MCF 10A (cell line): Measurements from ENCODE around the gene GPATCH1. TPM values are rescaled to one million over a fixed set of nuclear protein-coding genes. Genes with fewer than 3 reads are reported as not detected.

Experiments
- BruUV-seq: library from RNA; stranded (reverse); fragments of 400-500 nt; replicated peaks from 2 replicates; lab custom pipeline; 2021; lab: Mats Ljungman, UMichigan
- CTCF ChIA-PET: fragments of 300-600 bp; sonication (Branson Sonifier 250); formaldehyde crosslinking; extraction: SDS; loops from one replicate; lab custom pipeline; 2021; ENCODE audit warnings: antibody characterized with exemption, inconsistent platforms; lab: Yijun Ruan, JAX
- POLR2A ChIA-PET: fragments of 300-600, 350-650 bp; sonication (Branson Sonifier 250); formaldehyde crosslinking; extraction: SDS; loops from one replicate; lab custom pipeline; 2020; ENCODE audit warnings: antibody characterized with exemption, inconsistent platforms; lab: Yijun Ruan, JAX
- DNase-seq: peaks from one replicate; pipeline ENCODE4 v3.0.0-alpha.2; 2018; ENCODE audit not compliant: unreplicated experiment
- H3K27ac Mint-ChIP-seq: one replicate; pipeline ENCODE4 v1.8.0; 2022; ENCODE audit warnings: mild to moderate bottlenecking, low read depth, mixed read lengths; ENCODE audit not compliant: unreplicated experiment
- H3K27me3 Mint-ChIP-seq: one replicate; pipeline ENCODE4 v1.8.0; 2022; ENCODE audit warnings: mixed read lengths; ENCODE audit not compliant: insufficient read depth, unreplicated experiment
- H3K36me3 Mint-ChIP-seq: one replicate; pipeline ENCODE4 v1.8.0; 2022; ENCODE audit warnings: mild to moderate bottlenecking, moderate library complexity, mixed read lengths; ENCODE audit not compliant: insufficient read depth, unreplicated experiment
- H3K4me1 Mint-ChIP-seq: one replicate; pipeline ENCODE4 v1.8.0; 2022; ENCODE audit warnings: mixed read lengths; ENCODE audit not compliant: insufficient read depth, unreplicated experiment
- H3K4me3 Mint-ChIP-seq: one replicate; pipeline ENCODE4 v1.8.0; 2022; ENCODE audit warnings: mild to moderate bottlenecking, moderate library complexity, mixed read lengths; ENCODE audit not compliant: unreplicated experiment
- H3K9me3 Mint-ChIP-seq: one replicate; pipeline ENCODE4 v1.8.0; 2022; ENCODE audit warnings: mixed read lengths; ENCODE audit not compliant: unreplicated experiment
- intact Hi-C: fragments of 100-400 bp; cut with micrococcal nuclease; formaldehyde crosslinking; loops from 2 replicates; pipeline ENCODE4 v1.14.1; 2022
- total RNA-seq: library from RNA; stranded (reverse); gene quantifications from 2 replicates; pipeline ENCODE4 v1.2.3, GENCODE V29; 2022
- TF ChIP-seq, protein P1 (sequence below): fragments of 200-600 bp; IDR thresholded peaks from one replicate; pipeline ENCODE4 v1.8.0; 2022; ENCODE audit warnings: antibody characterized with exemption, mild to moderate bottlenecking; ENCODE audit not compliant: unreplicated experiment

The GPATCH1 gene
- total RNA-seq, 1 experiment from 2014 or later: 5.1 TPM

DNA sequence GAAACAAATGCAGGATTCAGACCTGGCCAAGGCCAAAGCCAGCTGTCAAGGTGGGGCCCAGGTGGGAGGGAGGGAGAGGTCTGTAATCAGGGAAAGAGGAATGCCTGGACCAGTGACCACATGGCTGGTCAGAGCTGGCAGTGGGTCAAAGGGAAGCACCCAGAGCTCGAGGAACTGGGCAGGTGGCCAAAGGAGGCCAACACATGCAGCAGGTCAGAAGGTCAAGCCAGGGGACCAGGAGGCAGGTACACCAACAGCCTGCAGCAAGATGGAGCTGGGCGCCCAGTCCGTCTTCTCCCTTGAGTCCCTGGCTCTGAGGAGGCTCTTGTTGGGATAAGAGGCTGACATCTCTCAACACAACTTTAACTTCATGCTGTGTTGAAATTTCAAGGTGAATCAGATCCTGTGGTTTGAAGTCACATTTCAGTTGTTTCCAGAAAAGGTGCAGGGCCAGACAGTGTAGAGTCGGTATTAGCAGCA lies 17.1 kb downstream of the GPATCH1 start:
- no peak overlapping the region for H3K4me3 Mint-ChIP-seq
- intact Hi-C loops: no loop called here
- DNase-seq: peak; percentile 29
- no peak overlapping the region for H3K27ac Mint-ChIP-seq
- peaks cover 12% of the 10 kb centered on the region for H3K4me1 Mint-ChIP-seq
- no peaks in the 10 kb centered on the region for H3K27me3 Mint-ChIP-seq
- ChIA-PET POLR2A (interaction anchor here (0.9 kb wide), 1 partner anchor 17 kb away, joined by 5 read pairs; the partner anchor contains the start of gene GPATCH1), CTCF (interaction anchor here (0.6 to 1.4 kb wide), 5 partner anchors 15 to 122 kb away, joined by 3 to 6 read pairs (median 3); no protein-coding TSS in a partner anchor)
- H3K9me3 Mint-ChIP-seq: no peaks in the 10 kb centered on the region
- TF ChIP-seq, protein P1, sequence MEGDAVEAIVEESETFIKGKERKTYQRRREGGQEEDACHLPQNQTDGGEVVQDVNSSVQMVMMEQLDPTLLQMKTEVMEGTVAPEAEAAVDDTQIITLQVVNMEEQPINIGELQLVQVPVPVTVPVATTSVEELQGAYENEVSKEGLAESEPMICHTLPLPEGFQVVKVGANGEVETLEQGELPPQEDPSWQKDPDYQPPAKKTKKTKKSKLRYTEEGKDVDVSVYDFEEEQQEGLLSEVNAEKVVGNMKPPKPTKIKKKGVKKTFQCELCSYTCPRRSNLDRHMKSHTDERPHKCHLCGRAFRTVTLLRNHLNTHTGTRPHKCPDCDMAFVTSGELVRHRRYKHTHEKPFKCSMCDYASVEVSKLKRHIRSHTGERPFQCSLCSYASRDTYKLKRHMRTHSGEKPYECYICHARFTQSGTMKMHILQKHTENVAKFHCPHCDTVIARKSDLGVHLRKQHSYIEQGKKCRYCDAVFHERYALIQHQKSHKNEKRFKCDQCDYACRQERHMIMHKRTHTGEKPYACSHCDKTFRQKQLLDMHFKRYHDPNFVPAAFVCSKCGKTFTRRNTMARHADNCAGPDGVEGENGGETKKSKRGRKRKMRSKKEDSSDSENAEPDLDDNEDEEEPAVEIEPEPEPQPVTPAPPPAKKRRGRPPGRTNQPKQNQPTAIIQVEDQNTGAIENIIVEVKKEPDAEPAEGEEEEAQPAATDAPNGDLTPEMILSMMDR: no peak
- H3K36me3 Mint-ChIP-seq: peaks cover 88% of the 10 kb centered on the region
- no TSS peak for BruUV-seq

DNA sequence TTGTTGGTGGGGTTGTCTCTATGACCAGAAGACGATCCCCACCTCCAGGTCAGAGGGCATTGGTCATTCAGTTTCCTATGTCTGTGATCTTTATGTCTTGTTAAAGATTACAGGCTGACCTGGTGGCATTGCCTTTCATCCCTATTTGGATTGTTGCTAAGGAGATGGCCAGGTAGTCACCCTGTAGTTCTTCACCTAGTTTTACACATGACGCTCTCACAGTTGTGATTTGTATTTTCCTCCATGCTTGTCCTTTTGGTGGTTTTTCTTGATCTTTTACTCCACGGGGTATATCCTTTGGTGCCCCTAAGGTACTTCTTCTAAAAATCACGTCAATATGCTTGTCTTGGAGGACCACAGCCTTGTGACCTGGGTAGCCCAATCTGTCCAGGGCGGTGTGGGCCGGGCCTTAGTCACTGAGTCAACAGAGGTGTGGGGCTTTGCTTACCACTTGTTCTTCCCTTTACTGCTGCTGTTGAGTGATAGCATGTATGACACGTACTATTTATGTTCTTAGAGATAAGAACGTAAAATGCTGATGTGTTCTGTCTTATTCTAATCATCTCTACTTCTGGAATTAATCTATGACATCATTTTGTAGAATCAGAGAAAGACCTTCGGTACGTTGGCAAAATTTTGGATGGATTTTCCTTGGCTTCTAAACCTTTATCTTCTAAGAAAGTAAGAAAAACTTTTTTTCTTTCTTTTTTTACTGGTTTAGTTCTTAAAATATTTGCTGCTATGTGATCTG lies 20.1 kb downstream of the GPATCH1 start:
- no peak overlapping the region for H3K4me3 Mint-ChIP-seq
- H3K27me3 Mint-ChIP-seq: no peaks in the 10 kb centered on the region
- no peaks in the 10 kb centered on the region for H3K9me3 Mint-ChIP-seq
- DNase-seq: no peak
- H3K27ac Mint-ChIP-seq: no peak overlapping the region
- intact Hi-C loops: no loop called here
- no TSS peak for BruUV-seq
- peaks cover 90% of the 10 kb centered on the region for H3K36me3 Mint-ChIP-seq
- POLR2A ChIA-PET: interaction anchor here (0.5 kb wide), 1 partner anchor 142 kb away, joined by 3 read pairs; no protein-coding TSS in a partner anchor
- TF ChIP-seq, protein P1: no peak
- H3K4me1 Mint-ChIP-seq: peaks cover 12% of the 10 kb centered on the region
- CTCF ChIA-PET: interaction anchor here (0.6 to 0.7 kb wide), 4 partner anchors 10 to 703 kb away, joined by 3 to 5 read pairs (median 4); no protein-coding TSS in a partner anchor

DNA sequence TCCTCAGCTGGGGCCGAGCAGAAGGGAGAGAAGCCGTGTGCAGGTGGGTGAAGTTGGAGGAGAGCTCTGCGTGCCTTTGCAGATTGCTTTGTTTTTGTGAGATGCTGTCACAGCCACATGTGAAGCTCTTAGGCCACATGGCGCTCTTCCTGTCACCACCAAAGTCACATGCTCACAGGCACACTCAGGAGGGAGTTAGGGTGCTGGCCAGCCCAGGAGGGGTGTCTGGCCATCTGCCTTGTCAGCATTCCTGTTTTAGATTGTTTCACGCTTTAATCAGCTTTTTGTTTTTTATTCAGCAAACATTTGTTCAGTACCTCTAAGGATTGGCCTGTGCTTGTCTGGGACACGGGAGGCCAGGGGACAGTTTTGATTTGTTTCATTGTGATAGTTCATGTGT lies 21.9 kb downstream of the GPATCH1 start:
- no peak for DNase-seq
- Mint-ChIP-seq H3K27me3 (no peaks in the 10 kb centered on the region), H3K4me3 (no peak overlapping the region), H3K36me3 (peaks cover 89% of the 10 kb centered on the region), H3K9me3 (no peaks in the 10 kb centered on the region), H3K27ac (no peak overlapping the region), H3K4me1 (peaks cover 4% of the 10 kb centered on the region)
- ChIA-PET CTCF (interaction anchor here (0.5 to 1.9 kb wide), 4 partner anchors 15 to 42 kb away, joined by 4 to 5 read pairs (median 4); no protein-coding TSS in a partner anchor), POLR2A (no interaction called here)
- intact Hi-C loops: no loop called here
- TF ChIP-seq, protein P1: no peak
- BruUV-seq: no TSS peak

DNA sequence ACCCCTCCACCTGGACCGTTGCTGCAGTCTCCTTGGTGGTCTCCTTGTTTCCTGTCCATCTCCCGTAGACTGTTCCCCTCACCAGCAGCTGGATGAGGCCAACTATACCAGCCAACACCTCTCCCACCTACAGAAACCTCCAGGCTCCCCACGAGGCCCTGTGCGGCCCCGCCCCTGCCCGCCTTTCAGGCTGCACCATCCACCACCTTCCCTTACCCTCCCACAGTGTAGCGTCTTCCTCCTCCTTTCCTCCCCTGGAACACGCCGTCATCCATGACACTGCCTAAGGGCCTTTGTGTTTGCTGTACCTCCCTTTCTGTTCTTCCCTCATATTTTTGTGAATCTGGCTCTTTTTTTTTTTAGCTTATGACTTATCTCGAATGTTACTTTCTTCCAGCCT lies 27.2 kb downstream of the GPATCH1 start:
- Mint-ChIP-seq H3K4me3 (no peak overlapping the region), H3K36me3 (peaks cover 80% of the 10 kb centered on the region), H3K27ac (no peak overlapping the region), H3K27me3 (no peaks in the 10 kb centered on the region), H3K9me3 (no peaks in the 10 kb centered on the region), H3K4me1 (no peaks in the 10 kb centered on the region)
- TF ChIP-seq, protein P1: no peak
- POLR2A ChIA-PET: no interaction called here
- intact Hi-C loops: no loop called here
- no TSS peak for BruUV-seq
- CTCF ChIA-PET: interaction anchor here (0.6 to 2.9 kb wide), 5 partner anchors 9 to 135 kb away, joined by 3 to 8 read pairs (median 4); no protein-coding TSS in a partner anchor
- DNase-seq: no peak
